ENCODE data around the gene SLC1A5. TPM values are rescaled to one million over a fixed set of nuclear protein-coding genes. Genes with fewer than 3 reads are reported as not detected.

The SLC1A5 gene
- total and polyA plus RNA-seq, 2 donors (not counting 1 experiment from before 2014, with no cell fraction given), result 107 to 281 TPM

- Histone ChIP-seq H3K4me1 (ENCODE audit: control insufficient read depth, extremely low read depth, insufficient read depth, low read length) (no peaks in the 10 kb centered on the region), H3K9ac (ENCODE audit: insufficient read depth, low read length) (no peak overlapping the region), H3K27me3 (ENCODE audit: control insufficient read depth, insufficient read depth, low read length) (no peaks in the 10 kb centered on the region), H3K27ac (ENCODE audit: insufficient read depth, low read length) (no peak overlapping the region), H3K79me2 (ENCODE audit: control insufficient read depth, insufficient read depth, low read length) (no peaks in the 10 kb centered on the region), H4K20me1 (ENCODE audit: control insufficient read depth, extremely low read depth, insufficient read depth, low read length) (no peaks in the 10 kb centered on the region), H3K4me2 (ENCODE audit: extremely low read depth, insufficient read depth, low read length) (no peak overlapping the region), H2AFZ (ENCODE audit: low read length) (no peak overlapping the region), H3K36me3 (ENCODE audit: control insufficient read depth, insufficient read depth, low read length) (no peaks in the 10 kb centered on the region), H3K9me3 (ENCODE audit: control insufficient read depth, insufficient read depth, low read depth, low read length) (no peaks in the 10 kb centered on the region), H3K4me3 (replicated peaks in 1 of 4; ENCODE audit: control extremely low read depth in 1 of 4, insufficient read depth in 1 of 4, low read depth in 3 of 4, low read length in 4 of 4) (no peak overlapping the region)
- TF ChIP-seq CTCF (conservative IDR thresholded peaks at IDR 0.05 in 1 of 2, IDR thresholded peaks at IDR 0.05 in 1 of 2; ENCODE audit: low read depth in 1 of 2, low read length in 2 of 2) (no peak), EZH2 (IDR thresholded peaks at IDR 0.05; ENCODE audit: low read length, missing control alignments) (no peak)
- DNase-seq (ENCODE audit: low read depth in 2 of 2), result no peak
Observed at GRCh38 chr19:46802152-46802551, 13.8 kb upstream of the SLC1A5 start.

GRCh38 chr19:46798713-46799112 lies 10.3 kb upstream of the SLC1A5 start:
- DNase-seq (ENCODE audit: low read depth in 2 of 2), result no peak
- no peak overlapping the region for H3K9ac ChIP-seq (ENCODE audit: insufficient read depth, low read length)
- H3K36me3 ChIP-seq (ENCODE audit: control insufficient read depth, insufficient read depth, low read length), result no peaks in the 10 kb centered on the region
- no peaks in the 10 kb centered on the region for H4K20me1 ChIP-seq (ENCODE audit: control insufficient read depth, extremely low read depth, insufficient read depth, low read length)
- no peak overlapping the region for H3K27ac ChIP-seq (ENCODE audit: insufficient read depth, low read length)
- no peaks in the 10 kb centered on the region for H3K79me2 ChIP-seq (ENCODE audit: control insufficient read depth, insufficient read depth, low read length)
- peaks cover 7% of the 10 kb centered on the region for H3K4me1 ChIP-seq (ENCODE audit: control insufficient read depth, extremely low read depth, insufficient read depth, low read length)
- no peak overlapping the region for H3K4me3 ChIP-seq (replicated peaks in 1 of 4; ENCODE audit: control extremely low read depth in 1 of 4, insufficient read depth in 1 of 4, low read depth in 3 of 4, low read length in 4 of 4)
- H3K4me2 ChIP-seq (ENCODE audit: extremely low read depth, insufficient read depth, low read length), result no peak overlapping the region
- H2AFZ ChIP-seq (ENCODE audit: low read length), result no peak overlapping the region
- H3K9me3 ChIP-seq (ENCODE audit: control insufficient read depth, insufficient read depth, low read depth, low read length), result no peaks in the 10 kb centered on the region
- H3K27me3 ChIP-seq (ENCODE audit: control insufficient read depth, insufficient read depth, low read length), result no peaks in the 10 kb centered on the region
- TF ChIP-seq EZH2 (IDR thresholded peaks at IDR 0.05; ENCODE audit: low read length, missing control alignments) (no peak), CTCF (conservative IDR thresholded peaks at IDR 0.05 in 1 of 2, IDR thresholded peaks at IDR 0.05 in 1 of 2; ENCODE audit: low read depth in 1 of 2, low read length in 2 of 2) (no peak)

GRCh38 chr19:46797881-46798280 lies 9.5 kb upstream of the SLC1A5 start:
- H3K79me2 ChIP-seq (ENCODE audit: control insufficient read depth, insufficient read depth, low read length), result no peaks in the 10 kb centered on the region
- TF ChIP-seq EZH2 (IDR thresholded peaks at IDR 0.05; ENCODE audit: low read length, missing control alignments) (no peak), CTCF (conservative IDR thresholded peaks at IDR 0.05 in 1 of 2, IDR thresholded peaks at IDR 0.05 in 1 of 2; ENCODE audit: low read depth in 1 of 2, low read length in 2 of 2) (no peak)
- no peak overlapping the region for H3K9ac ChIP-seq (ENCODE audit: insufficient read depth, low read length)
- H3K9me3 ChIP-seq (ENCODE audit: control insufficient read depth, insufficient read depth, low read depth, low read length), result no peaks in the 10 kb centered on the region
- H3K4me1 ChIP-seq (ENCODE audit: control insufficient read depth, extremely low read depth, insufficient read depth, low read length), result peaks cover 9% of the 10 kb centered on the region
- H3K27me3 ChIP-seq (ENCODE audit: control insufficient read depth, insufficient read depth, low read length), result no peaks in the 10 kb centered on the region
- DNase-seq (ENCODE audit: low read depth in 2 of 2), result no peak
- H3K4me3 ChIP-seq (replicated peaks in 1 of 4; ENCODE audit: control extremely low read depth in 1 of 4, insufficient read depth in 1 of 4, low read depth in 3 of 4, low read length in 4 of 4), result no peak overlapping the region
- no peaks in the 10 kb centered on the region for H4K20me1 ChIP-seq (ENCODE audit: control insufficient read depth, extremely low read depth, insufficient read depth, low read length)
- no peak overlapping the region for H3K4me2 ChIP-seq (ENCODE audit: extremely low read depth, insufficient read depth, low read length)
- no peaks in the 10 kb centered on the region for H3K36me3 ChIP-seq (ENCODE audit: control insufficient read depth, insufficient read depth, low read length)
- H2AFZ ChIP-seq (ENCODE audit: low read length), result no peak overlapping the region
- no peak overlapping the region for H3K27ac ChIP-seq (ENCODE audit: insufficient read depth, low read length)
